Vagina (tissue), 2 donors: ENCODE measurements around the gene MINDY4.

Experiments used
- CTCF ChIP-seq, 3 experiments: fragments of 450-650 bp in 2 of 3; fragments of 200-600 bp in 1 of 3; sonication (generic) in 1 of 3; IDR thresholded peaks; one replicate each; pipeline ENCODE4 v1.5.1; 2017 to 2019; ENCODE audit warnings: antibody characterized with exemption in 3 of 3, mild to moderate bottlenecking in 2 of 3, moderate library complexity in 2 of 3
- POLR2A ChIP-seq, 2 donors: fragments of 450-650 bp; IDR thresholded peaks; one replicate each; pipeline ENCODE4 v1.6.1; 2017; ENCODE audit warnings: antibody characterized with exemption in 2 of 2, mild to moderate bottlenecking in 2 of 2, moderate library complexity in 2 of 2
- POLR2AphosphoS5 ChIP-seq, 2 donors: sonication (generic); formaldehyde crosslinking; IDR thresholded peaks; one replicate each; pipeline ENCODE4 v1.9.0; 2017; ENCODE audit warnings: antibody characterized with exemption in 2 of 2, mild to moderate bottlenecking in 2 of 2, low read depth in 1 of 2; ENCODE audit not compliant: insufficient read depth in 1 of 2

- TF ChIP-seq CTCF (IDR thresholded peaks at IDR 0.05): no peak
- TF ChIP-seq POLR2A (IDR thresholded peaks at IDR 0.05): no peak
- no peak for TF ChIP-seq POLR2AphosphoS5 (IDR thresholded peaks at IDR 0.05; ENCODE audit: insufficient read depth in 1 of 2, low read depth in 1 of 2)
Measured at GRCh38 chr7:30841025-30841735, 70.0 kb downstream of the MINDY4 start.
